GM12878 (cell line): ENCODE measurements around the gene CPEB3. TPM values are rescaled to one million over a fixed set of nuclear protein-coding genes. Genes with fewer than 3 reads are reported as not detected.

Source experiments
- ATAC-seq: fragments of 200-7000 bp; cut with Tn5 transposase; 3 replicates; pipeline ENCODE4 v1.9.1; 2020; ENCODE audit warnings: mild to moderate bottlenecking, moderate library complexity
- BruUV-seq: library from RNA; stranded (reverse); fragments of 400-500 nt; replicated peaks from 2 replicates; lab custom pipeline; 2021; lab: Mats Ljungman, UMichigan
- CTCF ChIA-PET: fragments of 300-600 bp; sonication (Branson Sonifier 250); formaldehyde crosslinking; extraction: SDS; loops from one replicate; lab custom pipeline; 2021; ENCODE audit warnings: inconsistent platforms; lab: Yijun Ruan, JAX
- POLR2A ChIA-PET: fragments of 350-600 bp; formaldehyde crosslinking; extraction: SDS; loops from one replicate; lab custom pipeline; 2021; ENCODE audit warnings: inconsistent platforms; lab: Charles Lee
- RAD21 ChIA-PET: fragments of 300-600 bp; sonication (Branson Sonifier 250); formaldehyde crosslinking; loops from one replicate; lab custom pipeline; 2023; ENCODE audit warnings: antibody characterized with exemption; ENCODE audit not compliant: unreplicated experiment; lab: Charles Lee
- SMC1A ChIA-PET: fragments of 300-600 bp; sonication (Branson Sonifier 250); formaldehyde crosslinking; loops from one replicate; lab custom pipeline; 2023; ENCODE audit not compliant: unreplicated experiment, uncharacterized antibody; lab: Charles Lee
- DNase-seq: peaks from one replicate; pipeline ENCODE4 v3.0.0-alpha.2; 2011; ENCODE audit warnings: low read depth, low spot score
- FAIRE-seq: peaks from 3 replicates; lab custom pipeline; 2011; peaks lifted over from hg19 to GRCh38; lab: Jason Lieb, UNC
- H2AFZ ChIP-seq: 2 replicates; pipeline ENCODE4 v1.6.0; 2011; ENCODE audit warnings: low read depth, low read length, control low read depth; ENCODE audit not compliant: control insufficient read depth
- H3K27ac ChIP-seq: 2 replicates; pipeline ENCODE4 v1.5.1; 2011; ENCODE audit warnings: control low read depth; ENCODE audit not compliant: control insufficient read depth, insufficient read depth
- H3K27me3 ChIP-seq, 2 experiments: replicated peaks in 1 of 2; 2 replicates each; pipeline versions ENCODE4 v1.6.0 to v1.6.1; 2011; ENCODE audit warnings: low read length in 1 of 2; ENCODE audit not compliant: control insufficient read depth in 2 of 2, insufficient read depth in 2 of 2
- H3K36me3 ChIP-seq, 2 experiments: 2 replicates each; pipeline ENCODE4 v1.5.1; 2011; ENCODE audit warnings: low read length in 1 of 2; ENCODE audit not compliant: control insufficient read depth in 2 of 2, insufficient read depth in 2 of 2
- H3K4me1 ChIP-seq: 2 replicates; pipeline ENCODE4 v1.6.1; 2011; ENCODE audit warnings: mild to moderate bottlenecking, low read length, moderate library complexity, mixed read lengths; ENCODE audit not compliant: control insufficient read depth, insufficient read depth
- H3K4me2 ChIP-seq: 2 replicates; pipeline ENCODE4 v1.6.0; 2011; ENCODE audit warnings: control low read depth; ENCODE audit not compliant: control insufficient read depth, insufficient read depth
- H3K4me3 ChIP-seq: fragments of 200-600 bp; sonication (generic); 2 replicates; pipeline ENCODE4 v1.5.1; 2016
- H3K79me2 ChIP-seq: 2 replicates; pipeline ENCODE4 v1.6.0; 2011; ENCODE audit warnings: low read length; ENCODE audit not compliant: control insufficient read depth, insufficient read depth
- H3K9ac ChIP-seq: 2 replicates; pipeline ENCODE4 v1.8.0; 2011; ENCODE audit warnings: low read length, control low read depth, mixed read lengths; ENCODE audit not compliant: control insufficient read depth, insufficient read depth
- H3K9me3 ChIP-seq: replicated peaks from 3 replicates; pipeline ENCODE4 v1.5.1; 2011; ENCODE audit warnings: mild to moderate bottlenecking, low read length; ENCODE audit not compliant: control insufficient read depth, insufficient read depth
- H4K20me1 ChIP-seq: 2 replicates; pipeline ENCODE4 v1.6.0; 2011; ENCODE audit not compliant: control insufficient read depth, insufficient read depth
- CHD1 ChIP-seq: IDR thresholded peaks from 2 replicates; pipeline ENCODE4 v1.6.1; 2012; ENCODE audit warnings: low read depth, low read length, improper control_type of control experiment
- CREM ChIP-seq: IDR thresholded peaks from 2 replicates; pipeline ENCODE4 v1.6.1; 2014; ENCODE audit warnings: antibody characterized with exemption, low read depth
- EED ChIP-seq: sonication (generic); IDR thresholded peaks from 2 replicates; pipeline ENCODE4 v1.6.1; 2016; ENCODE audit warnings: antibody characterized with exemption, low read depth
- ESRRA ChIP-seq: IDR thresholded peaks from 2 replicates; pipeline ENCODE4 v1.6.1; 2012; ENCODE audit warnings: mild to moderate bottlenecking, low read length, improper control_type of control experiment
- FOXK2 ChIP-seq: fragments of 450-650 bp; IDR thresholded peaks from 2 replicates; pipeline ENCODE4 v1.6.1; 2017; ENCODE audit warnings: mild to moderate bottlenecking, moderate library complexity
- MYC ChIP-seq: IDR thresholded peaks from 2 replicates; pipeline ENCODE4 v1.6.1; 2011; ENCODE audit warnings: mild to moderate bottlenecking, low read length, moderate library complexity, inconsistent platforms; ENCODE audit not compliant: insufficient read depth, insufficient replicate concordance, insufficient read length, severe bottlenecking
- NR2C2 ChIP-seq: IDR thresholded peaks from 2 replicates; pipeline ENCODE4 v1.6.1; 2011; ENCODE audit warnings: borderline replicate concordance, low read depth; ENCODE audit not compliant: control insufficient read depth, insufficient read length
- STAT1 ChIP-seq: fragments of 450-650 bp; conservative IDR thresholded peaks from 2 replicates; pipeline ENCODE4 v1.6.1; 2014; ENCODE audit warnings: antibody characterized with exemption, mild to moderate bottlenecking
- TARDBP ChIP-seq: IDR thresholded peaks from 2 replicates; pipeline ENCODE4 v1.6.1; 2016; ENCODE audit warnings: borderline replicate concordance
- ZZZ3 ChIP-seq: IDR thresholded peaks from 2 replicates; pipeline ENCODE4 v1.6.1; 2011; ENCODE audit warnings: low read depth; ENCODE audit not compliant: control insufficient read depth, insufficient read length
- in situ Hi-C: fragments of 300-500 bp; cut with MboI; formaldehyde crosslinking; loops from 9 replicates; pipeline ENCODE4 v1.14.3; 2018; ENCODE audit warnings: mixed read lengths
- intact Hi-C: fragments of 100-400 bp; cut with micrococcal nuclease; formaldehyde crosslinking; loops from one replicate; pipeline ENCODE4 v1.14.2; 2022; ENCODE audit not compliant: unreplicated experiment
- polyA plus RNA-seq, 11 experiments: library from polyadenylated mRNA; depleted of rRNA in 4 of 11; unstranded in 6 of 11; stranded (reverse) in 5 of 11; fragments of >200 nt; fragmentation: Nextera tagmentation in 4 of 11; fragmentation: Illumina TruSeq in 1 of 11; extraction: Ambion mirVana in 4 of 11; extraction: Trizol in 1 of 11; gene quantifications; 1 replicate in 1 of 11; 2 replicates in 10 of 11; pipeline versions ENCODE4 v1.2.1 to v1.2.3, GENCODE V29; 2011 to 2016; ENCODE audit warnings: inconsistent platforms in 2 of 11, missing spikeins in 2 of 11, low read depth in 1 of 11
- total RNA-seq, 4 experiments: library from RNA; depleted of rRNA in 3 of 4; stranded (reverse); fragments of >200 nt in 3 of 4; fragmentation: Illumina TruSeq in 1 of 4; extraction: Trizol in 1 of 4; gene quantifications; 2 replicates each; pipeline versions ENCODE4 v1.2.1 to v1.2.3, GENCODE V29; 2013 to 2021
- TF ChIP-seq, protein P1 (sequence below): fragments of 450-650 bp; IDR thresholded peaks from 2 replicates; pipeline ENCODE4 v1.6.1; 2014; ENCODE audit warnings: mild to moderate bottlenecking
- TF ChIP-seq, protein P2 (sequence below): fragments of 450-650 bp; IDR thresholded peaks from 2 replicates; pipeline ENCODE4 v1.6.1; 2017; ENCODE audit warnings: borderline replicate concordance

The CPEB3 gene
- total and polyA plus RNA-seq, 10 of the 15 experiments (the other 5 are each of a cell fraction or from before 2014, with no cell fraction given): 0.50 to 2.3 (median 1.2) TPM

DNA sequence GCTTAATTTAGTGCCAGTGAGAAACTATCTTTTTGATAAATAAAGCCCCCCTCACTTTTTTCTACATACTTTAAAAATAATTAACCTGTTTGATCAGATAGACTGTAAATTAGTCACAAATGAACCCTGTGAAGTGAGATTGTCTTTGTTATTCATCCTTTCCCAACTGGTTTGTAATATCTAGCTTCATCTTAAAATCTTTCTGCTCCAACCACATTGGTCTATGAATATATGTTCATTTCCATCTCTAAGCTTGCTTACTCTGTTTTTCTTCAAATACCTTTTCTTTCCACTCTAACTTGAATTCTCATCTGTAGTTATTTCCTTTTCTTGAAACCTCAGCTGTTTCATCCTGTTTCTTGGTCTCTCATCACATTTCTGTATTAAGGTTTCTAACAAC lies 12.2 kb upstream of the CPEB3 start:
- ATAC-seq (no peak; the same call in 2 of the 3 replicates), DNase-seq (no peak), FAIRE-seq (no peak)
- H3K79me2 ChIP-seq: peaks cover 31% of the 10 kb centered on the region
- H2AFZ ChIP-seq: no peak overlapping the region
- ChIA-PET RAD21 (interaction anchor here (1.0 kb wide), 1 partner anchor 9 kb away, joined by 3 read pairs; no protein-coding TSS in a partner anchor), CTCF (interaction anchor here (0.5 to 4.5 kb wide), 4 partner anchors 10 to 214 kb away, joined by 3 to 38 read pairs (median 3); partner anchors contain the start of genes CPEB3 and MARCHF5), POLR2A (interaction anchor here (0.8 to 1.1 kb wide), 2 partner anchors 9 to 190 kb away, joined by 4 to 6 read pairs; no protein-coding TSS in a partner anchor), SMC1A (interaction anchor here (0.7 to 2.7 kb wide), 4 partner anchors 9 to 202 kb away, joined by 3 to 19 read pairs (median 3); partner anchors contain the start of genes CPEB3 and MARCHF5)
- H3K27me3 ChIP-seq: no peaks in the 10 kb centered on the region
- in situ Hi-C loops (no loop called here), intact Hi-C loops (no loop called here)
- H3K4me3 ChIP-seq: no peak overlapping the region
- no peaks in the 10 kb centered on the region for H3K9me3 ChIP-seq
- no peak overlapping the region for H3K27ac ChIP-seq
- no TSS peak for BruUV-seq
- no peak overlapping the region for H3K9ac ChIP-seq
- no peaks in the 10 kb centered on the region for H3K4me1 ChIP-seq
- peaks cover 0 to 7% of the 10 kb centered on the region in 2 experiments; a peak in 1 of 4 replicates for H3K36me3 ChIP-seq
- H4K20me1 ChIP-seq: no peaks in the 10 kb centered on the region
- H3K4me2 ChIP-seq: no peak overlapping the region
- TF ChIP-seq TARDBP: no peak
- TF ChIP-seq FOXK2: no peak
- TF ChIP-seq CHD1: no peak
- TF ChIP-seq, protein P1, sequence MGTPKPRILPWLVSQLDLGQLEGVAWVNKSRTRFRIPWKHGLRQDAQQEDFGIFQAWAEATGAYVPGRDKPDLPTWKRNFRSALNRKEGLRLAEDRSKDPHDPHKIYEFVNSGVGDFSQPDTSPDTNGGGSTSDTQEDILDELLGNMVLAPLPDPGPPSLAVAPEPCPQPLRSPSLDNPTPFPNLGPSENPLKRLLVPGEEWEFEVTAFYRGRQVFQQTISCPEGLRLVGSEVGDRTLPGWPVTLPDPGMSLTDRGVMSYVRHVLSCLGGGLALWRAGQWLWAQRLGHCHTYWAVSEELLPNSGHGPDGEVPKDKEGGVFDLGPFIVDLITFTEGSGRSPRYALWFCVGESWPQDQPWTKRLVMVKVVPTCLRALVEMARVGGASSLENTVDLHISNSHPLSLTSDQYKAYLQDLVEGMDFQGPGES: no peak
- no peak for TF ChIP-seq CREM
- no peak for TF ChIP-seq STAT1
- no peak for TF ChIP-seq ESRRA
- TF ChIP-seq, protein P2, sequence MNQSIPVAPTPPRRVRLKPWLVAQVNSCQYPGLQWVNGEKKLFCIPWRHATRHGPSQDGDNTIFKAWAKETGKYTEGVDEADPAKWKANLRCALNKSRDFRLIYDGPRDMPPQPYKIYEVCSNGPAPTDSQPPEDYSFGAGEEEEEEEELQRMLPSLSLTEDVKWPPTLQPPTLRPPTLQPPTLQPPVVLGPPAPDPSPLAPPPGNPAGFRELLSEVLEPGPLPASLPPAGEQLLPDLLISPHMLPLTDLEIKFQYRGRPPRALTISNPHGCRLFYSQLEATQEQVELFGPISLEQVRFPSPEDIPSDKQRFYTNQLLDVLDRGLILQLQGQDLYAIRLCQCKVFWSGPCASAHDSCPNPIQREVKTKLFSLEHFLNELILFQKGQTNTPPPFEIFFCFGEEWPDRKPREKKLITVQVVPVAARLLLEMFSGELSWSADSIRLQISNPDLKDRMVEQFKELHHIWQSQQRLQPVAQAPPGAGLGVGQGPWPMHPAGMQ: no peak
- TF ChIP-seq EED: no peak
- no peak for TF ChIP-seq MYC
- TF ChIP-seq NR2C2: no peak
- TF ChIP-seq ZZZ3: no peak
